ENCODE data around the gene OR6M1.

- TF ChIP-seq ZNF335 (CRISPR knock-in tag; IDR thresholded peaks at IDR 0.05) = no peak
- TF ChIP-seq PREB (CRISPR knock-in tag; IDR thresholded peaks at IDR 0.05) = no peak
Observed at GRCh38 chr11:123806249-123806648, at the start of gene OR6M1.

Data from HepG2 (cell line).